ENCODE data around the gene CD7. TPM values are rescaled to one million over a fixed set of nuclear protein-coding genes. Genes with fewer than 3 reads are reported as not detected.

CD7 gene
- total RNA-seq, 1 donor from 2014 or later: 0.73 TPM

GRCh38 chr17:82274134-82275020 is 43.0 kb downstream of the CD7 start:
- ATAC-seq: no peak
- peak; percentile 37 for DNase-seq (ENCODE audit: missing footprints)
- intact Hi-C loops (cut with DNase I): loop anchor here (5.0 kb wide), 1 partner anchor 42 kb away; no protein-coding TSS in a partner anchor

- peak; percentile 95 for ATAC-seq
- intact Hi-C loops (cut with DNase I): loop anchor here (1.0 to 5.0 kb wide), 2 partner anchors 19 to 41 kb away; no protein-coding TSS in a partner anchor
- peak; percentile 96 for DNase-seq (ENCODE audit: missing footprints)
Observed at GRCh38 chr17:82273327-82274133, 43.9 kb downstream of the CD7 start, which contains the start of gene CSNK1D. Gene CSNK1D (minus strand): TSS chr17:82273700. CDS start chr17:82273381, 319 bp downstream.

DNA sequence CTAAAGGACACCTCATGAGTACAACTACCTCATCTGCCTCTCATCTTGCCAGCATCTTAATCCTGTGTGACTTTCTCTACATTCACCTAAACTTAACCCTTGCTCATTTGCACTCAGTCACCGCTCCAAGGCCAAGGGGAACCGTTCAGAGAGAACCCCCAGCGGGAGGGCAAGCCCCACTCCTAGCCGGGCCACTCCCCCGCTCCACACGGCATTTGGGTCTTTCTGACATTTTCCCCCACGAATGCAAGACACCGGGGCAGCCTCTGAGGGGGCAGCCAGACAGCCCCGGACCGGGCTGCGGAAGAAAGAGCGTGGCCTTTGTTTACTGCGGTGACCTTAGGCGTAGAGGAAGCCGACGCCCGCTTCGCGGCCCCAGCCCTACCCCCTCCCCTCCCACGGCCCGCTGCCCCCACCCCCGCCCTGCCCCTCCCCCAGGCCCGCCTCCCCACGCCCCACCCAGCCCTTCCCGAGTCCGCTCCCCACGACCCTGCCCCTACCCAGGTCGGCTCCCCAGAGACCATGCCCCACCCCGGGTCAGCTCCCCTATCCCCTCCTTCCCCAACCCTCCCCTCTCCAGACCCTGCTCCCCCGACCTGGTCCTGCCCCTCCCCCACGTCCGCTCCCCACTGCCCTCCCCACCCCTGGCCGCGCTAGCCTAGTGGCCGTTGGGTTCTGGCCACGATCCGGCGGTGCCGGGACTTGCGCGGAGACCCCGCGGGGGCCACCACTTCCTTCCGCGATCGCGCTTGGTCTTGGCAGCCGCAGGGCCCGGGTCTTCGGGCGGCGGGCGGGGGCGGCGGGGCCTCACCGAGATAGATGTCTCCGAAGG is 44.7 kb downstream of the CD7 start:
- ATAC-seq: peak; percentile 24
- peak; percentile 79 for DNase-seq (ENCODE audit: missing footprints)
- intact Hi-C loops (cut with DNase I): loop anchor here (1.0 to 5.0 kb wide), 2 partner anchors 20 to 40 kb away; no protein-coding TSS in a partner anchor

DNA sequence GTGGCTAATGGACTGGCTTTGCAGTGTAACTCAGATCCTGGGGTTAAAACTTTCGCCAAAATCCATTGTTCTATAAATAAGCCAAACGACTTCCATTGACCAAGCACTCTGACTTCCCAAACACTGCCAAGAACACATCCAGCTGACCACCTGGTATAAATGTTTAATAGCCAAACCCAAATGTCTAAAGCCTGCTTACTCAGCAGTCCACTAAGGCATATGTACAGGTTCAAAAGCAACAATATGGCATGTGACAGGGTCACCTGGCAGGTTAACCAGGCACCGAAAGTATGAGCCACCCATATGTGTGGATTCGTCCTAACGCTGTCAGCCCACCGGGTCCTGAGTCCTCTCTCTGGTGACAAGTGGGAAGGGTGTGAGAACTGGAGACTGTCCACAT is 46.0 kb downstream of the CD7 start:
- DNase-seq (ENCODE audit: missing footprints) (no peak), ATAC-seq (no peak)
- intact Hi-C loops (cut with DNase I): loop anchor here (5.0 kb wide), 1 partner anchor 39 kb away; no protein-coding TSS in a partner anchor

GRCh38 chr17:82270651-82271050 is 46.8 kb downstream of the CD7 start:
- intact Hi-C loops (cut with DNase I): loop anchor here (5.0 kb wide), 1 partner anchor 38 kb away; no protein-coding TSS in a partner anchor
- peak; percentile 50 for DNase-seq (ENCODE audit: missing footprints)
- ATAC-seq: no peak

DNA sequence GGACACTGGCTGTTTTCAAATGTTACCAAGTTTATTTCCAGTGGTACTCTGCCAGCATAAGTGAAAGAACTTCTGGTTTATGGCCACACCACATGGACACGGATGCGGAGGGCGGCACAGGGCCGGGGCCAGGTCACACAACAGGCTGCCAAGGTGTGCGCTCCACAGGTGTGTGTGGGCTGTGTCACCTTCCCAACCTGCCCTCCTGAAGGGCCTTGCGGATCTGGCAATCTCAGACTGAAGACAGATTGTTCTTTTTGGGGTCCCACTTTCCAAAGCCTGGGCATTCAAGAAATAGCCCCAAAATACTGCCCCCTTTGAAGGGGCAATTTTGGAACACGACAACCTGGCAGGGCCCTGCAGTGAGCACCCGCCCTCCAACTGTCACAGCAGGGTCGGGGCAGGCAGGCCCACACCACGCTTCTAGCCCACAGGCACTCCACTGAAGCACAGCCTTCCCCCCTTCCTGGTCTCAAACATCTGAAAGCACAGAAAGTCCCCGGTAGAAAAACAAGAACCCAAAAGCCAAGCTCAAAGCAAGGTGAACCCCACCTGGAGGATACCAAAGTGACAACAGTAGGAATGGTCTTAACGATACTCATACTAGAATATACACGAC is 47.4 kb downstream of the CD7 start:
- intact Hi-C loops (cut with DNase I): loop anchor here (5.0 kb wide), 1 partner anchor 38 kb away; no protein-coding TSS in a partner anchor
- DNase-seq (ENCODE audit: missing footprints) (peak; percentile 32), ATAC-seq (no peak)

DNA sequence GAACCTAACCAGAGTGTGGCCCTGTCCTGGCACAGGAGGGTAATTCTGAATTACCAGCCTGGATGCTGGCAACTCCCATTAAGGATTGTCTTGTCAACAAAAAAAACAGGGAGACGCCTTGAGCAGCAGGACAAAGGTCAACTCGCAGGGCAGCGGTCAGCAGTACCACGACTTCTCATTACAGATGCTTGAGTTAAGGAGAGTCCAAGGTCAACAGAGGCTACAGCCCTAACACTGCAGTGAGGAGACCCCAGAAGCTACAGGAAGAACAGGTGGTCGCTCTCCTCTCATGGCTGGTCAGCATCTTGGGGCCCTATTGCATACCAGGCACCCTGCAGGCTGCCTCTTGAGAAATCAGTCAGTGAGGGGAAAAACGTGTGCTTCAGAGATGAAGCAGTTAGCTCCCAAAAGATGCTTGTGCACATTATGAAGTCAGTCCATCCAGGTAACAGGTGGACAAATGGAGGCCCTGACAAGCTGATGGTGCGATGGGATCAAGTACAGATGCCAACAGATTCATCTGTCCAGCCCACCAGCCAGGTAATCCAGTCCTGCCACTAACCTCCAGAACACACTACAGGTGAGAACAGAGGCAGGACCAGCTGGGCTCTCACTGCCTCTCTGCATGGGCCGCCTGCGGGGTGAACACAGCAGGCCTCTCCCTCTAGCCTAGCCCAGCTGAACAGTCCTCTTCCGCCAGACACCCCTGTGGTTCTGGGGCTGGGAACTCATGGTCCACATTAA is 48.1 kb downstream of the CD7 start:
- DNase-seq (ENCODE audit: missing footprints) (peak; percentile 54), ATAC-seq (no peak)
- intact Hi-C loops (cut with DNase I): no loop called here

DNA sequence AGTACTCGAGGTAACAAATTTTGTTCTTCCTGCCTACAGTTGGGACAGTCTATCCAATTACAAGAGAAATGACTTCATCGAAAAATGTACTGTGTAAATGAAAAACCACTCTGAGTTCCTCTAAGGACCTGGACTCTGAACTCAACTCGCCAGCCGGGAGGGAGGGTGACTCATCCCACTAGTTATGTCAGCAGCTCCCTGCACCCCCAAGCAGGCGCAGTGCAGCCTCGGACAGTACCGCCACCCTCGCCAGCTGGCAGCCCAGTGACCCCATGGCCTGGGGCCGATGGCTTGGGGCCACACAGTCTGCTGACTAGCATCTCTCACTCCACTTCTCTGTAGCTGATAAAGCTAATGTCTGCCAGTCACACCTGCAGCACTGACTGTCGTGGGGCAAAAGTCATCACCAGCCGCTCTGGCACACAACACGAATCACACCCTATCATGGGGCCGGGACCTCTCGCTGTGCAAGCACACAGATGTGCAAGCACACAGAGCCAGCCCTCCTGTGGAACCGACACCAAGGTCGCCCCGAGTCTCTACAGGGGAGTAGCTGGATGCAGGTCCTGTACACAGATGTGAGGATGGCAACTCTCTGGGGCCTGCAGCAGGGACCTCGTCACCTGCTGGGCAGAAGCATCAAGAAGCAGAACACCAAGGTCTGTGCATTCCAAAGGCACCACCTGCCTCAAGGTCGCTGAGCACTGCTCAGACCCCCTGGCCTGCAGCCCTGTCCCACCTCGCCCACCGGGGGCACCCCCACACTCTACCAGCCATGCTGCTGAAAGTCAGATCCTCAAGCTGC is 49.6 kb downstream of the CD7 start:
- DNase-seq (ENCODE audit: missing footprints) (peak; percentile 96), ATAC-seq (peak; percentile 97)
- intact Hi-C loops (cut with DNase I): loop anchor here (1.0 kb wide), 1 partner anchor 26 kb away; no protein-coding TSS in a partner anchor

- peak; percentile 33 for DNase-seq (ENCODE audit: missing footprints)
- intact Hi-C loops (cut with DNase I): no loop called here
- ATAC-seq: no peak
Observed at GRCh38 chr17:82266142-82266541, 51.3 kb downstream of the CD7 start.

Other genes with a start within 250 kb of the CD7 start
- gene FASN, start 219.4 kb downstream of the CD7 start, total RNA-seq: 46.6 TPM
- gene CCDC57, start 104.8 kb downstream of the CD7 start, total RNA-seq: 7.9 TPM
- gene SLC16A3, start 88.6 kb downstream of the CD7 start, total RNA-seq: 10.4 TPM
- 62.6 TPM for gene CSNK1D, start 43.9 kb downstream of the CD7 start, total RNA-seq
- 4.9 TPM for gene SECTM1, start 16.2 kb upstream of the CD7 start, total RNA-seq
- gene TEX19, start 41.6 kb upstream of the CD7 start, total RNA-seq: not detected
- gene UTS2R, start 54.2 kb upstream of the CD7 start, total RNA-seq: 0.76 TPM
- gene HEXD, start 100.7 kb upstream of the CD7 start, total RNA-seq: 14.4 TPM
- gene OGFOD3, start 101.0 kb upstream of the CD7 start, total RNA-seq: 23.5 TPM
- 29.4 TPM for gene CYBC1, start 133.1 kb upstream of the CD7 start, total RNA-seq
- gene NARF, start 141.1 kb upstream of the CD7 start, total RNA-seq: 72.7 TPM
- 39.4 TPM for gene FOXK2, start 202.1 kb upstream of the CD7 start, total RNA-seq

All from Right ventricle myocardium inferior (tissue), 1 donor.